Liver (tissue), 9 donors: ENCODE results near the gene LY86. TPM values are rescaled to one million over a fixed set of nuclear protein-coding genes. Genes with fewer than 3 reads are reported as not detected.

ENCODE experiments used
- DNase-seq: peaks from one replicate; pipeline ENCODE4 v3.0.0-alpha.2; 2017; ENCODE audit warnings: low spot score
- H3K27ac ChIP-seq, 2 donors: one replicate each; pipeline ENCODE4 v1.7.0; 2013; ENCODE audit warnings: inconsistent platforms in 2 of 2, low read length in 2 of 2, control low read depth in 1 of 2, low read depth in 1 of 2, mild to moderate bottlenecking in 1 of 2
- H3K27me3 ChIP-seq, 4 donors: one replicate each; pipeline versions ENCODE4 v1.6.1 to v1.7.0; 2013; ENCODE audit warnings: low read length in 3 of 4, inconsistent platforms in 1 of 4, mild to moderate bottlenecking in 1 of 4, moderate library complexity in 1 of 4; ENCODE audit not compliant: control insufficient read depth in 4 of 4, insufficient read depth in 4 of 4
- H3K36me3 ChIP-seq, 4 donors: one replicate each; pipeline versions ENCODE4 v1.6.1 to v1.7.0; 2013; ENCODE audit warnings: low read length in 3 of 4, mild to moderate bottlenecking in 3 of 4, low read depth in 1 of 4, moderate library complexity in 1 of 4; ENCODE audit not compliant: control insufficient read depth in 4 of 4, insufficient read depth in 3 of 4
- H3K4me1 ChIP-seq, 4 donors: one replicate each; pipeline versions ENCODE4 v1.6.1 to v1.7.0; 2013; ENCODE audit warnings: low read length in 3 of 4, mild to moderate bottlenecking in 3 of 4, moderate library complexity in 1 of 4; ENCODE audit not compliant: control insufficient read depth in 4 of 4, insufficient read depth in 4 of 4
- H3K4me3 ChIP-seq, 3 donors: one replicate each; pipeline versions ENCODE4 v1.6.1 to v1.7.0; 2013; ENCODE audit warnings: low read length in 3 of 3, control low read depth in 1 of 3, low read depth in 1 of 3, mild to moderate bottlenecking in 1 of 3
- H3K9ac ChIP-seq, 2 donors: one replicate each; pipeline ENCODE4 v1.7.0; 2013; ENCODE audit warnings: low read length in 2 of 2, mild to moderate bottlenecking in 2 of 2, moderate library complexity in 2 of 2, control low read depth in 1 of 2, low read depth in 1 of 2
- H3K9me3 ChIP-seq, 4 donors: one replicate each; pipeline versions ENCODE4 v1.6.1 to v1.7.0; 2013; ENCODE audit warnings: low read length in 3 of 4; ENCODE audit not compliant: control insufficient read depth in 4 of 4
- EGR1 ChIP-seq, 2 donors: IDR thresholded peaks; 2 replicates each; pipeline ENCODE4 v1.6.1; 2016 to 2018; ENCODE audit warnings: antibody characterized with exemption in 2 of 2, low read depth in 2 of 2
- FOXA1 ChIP-seq: IDR thresholded peaks from 2 replicates; pipeline ENCODE4 v1.6.1; 2016; ENCODE audit warnings: antibody characterized with exemption
- FOXA2 ChIP-seq: IDR thresholded peaks from 2 replicates; pipeline ENCODE4 v1.6.1; 2016; ENCODE audit warnings: antibody characterized with exemption
- GABPA ChIP-seq, 2 donors: IDR thresholded peaks in 1 of 2; conservative IDR thresholded peaks in 1 of 2; 2 replicates each; pipeline ENCODE4 v1.6.1; 2016; ENCODE audit warnings: antibody characterized with exemption in 2 of 2, mild to moderate bottlenecking in 1 of 2, moderate library complexity in 1 of 2
- HNF4A ChIP-seq, 2 donors: conservative IDR thresholded peaks; 2 replicates each; pipeline ENCODE4 v1.6.1; 2016; ENCODE audit warnings: antibody characterized with exemption in 2 of 2, mild to moderate bottlenecking in 2 of 2
- HNF4G ChIP-seq: IDR thresholded peaks from 2 replicates; pipeline ENCODE4 v1.6.1; 2016; ENCODE audit warnings: antibody characterized with exemption
- JUND ChIP-seq, 2 donors: IDR thresholded peaks; 2 replicates each; pipeline ENCODE4 v1.6.1; 2016; ENCODE audit warnings: antibody characterized with exemption in 2 of 2
- NR2F2 ChIP-seq: IDR thresholded peaks from 2 replicates; pipeline ENCODE4 v1.6.1; 2016; ENCODE audit warnings: antibody characterized with exemption
- RAD21 ChIP-seq, 2 donors: IDR thresholded peaks; 2 replicates each; pipeline ENCODE4 v1.6.1; 2016; ENCODE audit warnings: antibody characterized with exemption in 2 of 2, mild to moderate bottlenecking in 2 of 2
- RXRA ChIP-seq, 2 donors: IDR thresholded peaks; 2 replicates each; pipeline ENCODE4 v1.6.1; 2017 to 2018; ENCODE audit warnings: antibody characterized with exemption in 2 of 2, mild to moderate bottlenecking in 1 of 2
- SP1 ChIP-seq: IDR thresholded peaks from 2 replicates; pipeline ENCODE4 v1.6.1; 2018; ENCODE audit warnings: antibody characterized with exemption, mild to moderate bottlenecking
- TAF1 ChIP-seq: conservative IDR thresholded peaks from 2 replicates; pipeline ENCODE4 v1.6.1; 2016; ENCODE audit warnings: antibody characterized with exemption, mild to moderate bottlenecking
- YY1 ChIP-seq: IDR thresholded peaks from 2 replicates; pipeline ENCODE4 v1.6.1; 2016; ENCODE audit warnings: antibody characterized with exemption, mild to moderate bottlenecking
- WGBS: extraction: QIAGEN DNeasy Blood & Tissue Kit; methylation state at CpG from one replicate; pipeline ENCODE4 v1.1.7; 2013; 5-methylcytosine and 5-hydroxymethylcytosine counted together
- polyA plus RNA-seq, 2 donors: library from polyadenylated mRNA; stranded (reverse) in 1 of 2; unstranded in 1 of 2; fragments of 200-250 nt in 1 of 2; fragments of >200 nt in 1 of 2; fragmentation: Nextera tagmentation in 1 of 2; extraction: Ambion mirVana in 1 of 2; gene quantifications; one replicate each; pipeline versions ENCODE4 v1.2.1 to v1.2.3, GENCODE V29; 2013 to 2015
- total RNA-seq, 2 donors: library from RNA; depleted of rRNA; stranded (reverse); fragments of >200 nt; gene quantifications; one replicate each; pipeline ENCODE4 v1.2.3, GENCODE V29; 2014
- TF ChIP-seq, protein P1 (sequence below): IDR thresholded peaks from 2 replicates; pipeline ENCODE4 v1.6.1; 2016; ENCODE audit warnings: antibody characterized with exemption
- TF ChIP-seq, protein P2 (sequence below): IDR thresholded peaks from 2 replicates; pipeline ENCODE4 v1.6.1; 2016; ENCODE audit warnings: antibody characterized with exemption, mild to moderate bottlenecking
- TF ChIP-seq, protein P3 (sequence below): IDR thresholded peaks from 2 replicates; pipeline ENCODE4 v1.6.1; 2016; ENCODE audit warnings: antibody characterized with exemption
- TF ChIP-seq, protein P4 (sequence below): fragments of 150-350 bp; IDR thresholded peaks from 2 replicates; pipeline ENCODE4 v1.5.1; 2017; ENCODE audit warnings: improper control_type of control experiment, low read depth, low read length; ENCODE audit not compliant: missing input control
- TF ChIP-seq, protein P5 (sequence below): IDR thresholded peaks from 2 replicates; pipeline ENCODE4 v1.6.1; 2016; ENCODE audit warnings: antibody characterized with exemption
- donor health status: healthy.
- donor health status: healthy.
- donor health status: healthy.
- donor health status: healthy.
- donor health status: healthy.

Gene LY86
- total and polyA plus RNA-seq, 4 donors = 1.4 to 7.8 (median 3.7) TPM

DNA sequence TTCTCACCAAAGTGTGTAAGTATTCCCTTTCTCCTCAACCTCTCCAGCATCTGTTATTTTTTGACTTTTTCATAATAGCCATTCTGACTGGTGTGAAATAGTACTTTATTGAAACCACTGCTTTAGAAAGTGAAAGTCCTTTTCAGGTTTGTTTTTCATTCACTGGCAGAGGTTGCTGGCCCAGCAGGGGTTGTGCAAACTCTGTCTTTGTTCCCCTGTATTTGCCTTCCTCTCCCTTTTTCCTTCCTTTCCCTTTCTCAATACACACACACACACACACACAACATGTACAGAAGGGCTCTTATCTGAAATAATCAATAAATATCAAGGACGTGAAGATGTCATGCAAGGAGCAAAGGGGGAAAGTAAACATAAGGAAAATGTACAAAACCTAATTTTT is 99.8 kb downstream of the LY86 start:
- 20% methylated on average over 1 of the region's 1 CpG for WGBS
- TF ChIP-seq HNF4A (conservative IDR thresholded peaks at IDR 0.05) = peak; percentile 54 to 73
- peak; percentile 27 to 76 for TF ChIP-seq EGR1 (IDR thresholded peaks at IDR 0.05; ENCODE audit: low read depth in 2 of 2)
- TF ChIP-seq, protein P1, sequence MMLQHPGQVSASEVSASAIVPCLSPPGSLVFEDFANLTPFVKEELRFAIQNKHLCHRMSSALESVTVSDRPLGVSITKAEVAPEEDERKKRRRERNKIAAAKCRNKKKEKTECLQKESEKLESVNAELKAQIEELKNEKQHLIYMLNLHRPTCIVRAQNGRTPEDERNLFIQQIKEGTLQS = peak; percentile 30
- peak; percentile 89 for TF ChIP-seq SP1
- peak in 1 of 2 donors; percentile 72 for TF ChIP-seq JUND (IDR thresholded peaks at IDR 0.05)
- TF ChIP-seq TAF1 = no peak
- peak; percentile 23 for TF ChIP-seq HNF4G
- peak; percentile 39 to 57 for TF ChIP-seq RAD21 (IDR thresholded peaks at IDR 0.05)
- TF ChIP-seq, protein P2, sequence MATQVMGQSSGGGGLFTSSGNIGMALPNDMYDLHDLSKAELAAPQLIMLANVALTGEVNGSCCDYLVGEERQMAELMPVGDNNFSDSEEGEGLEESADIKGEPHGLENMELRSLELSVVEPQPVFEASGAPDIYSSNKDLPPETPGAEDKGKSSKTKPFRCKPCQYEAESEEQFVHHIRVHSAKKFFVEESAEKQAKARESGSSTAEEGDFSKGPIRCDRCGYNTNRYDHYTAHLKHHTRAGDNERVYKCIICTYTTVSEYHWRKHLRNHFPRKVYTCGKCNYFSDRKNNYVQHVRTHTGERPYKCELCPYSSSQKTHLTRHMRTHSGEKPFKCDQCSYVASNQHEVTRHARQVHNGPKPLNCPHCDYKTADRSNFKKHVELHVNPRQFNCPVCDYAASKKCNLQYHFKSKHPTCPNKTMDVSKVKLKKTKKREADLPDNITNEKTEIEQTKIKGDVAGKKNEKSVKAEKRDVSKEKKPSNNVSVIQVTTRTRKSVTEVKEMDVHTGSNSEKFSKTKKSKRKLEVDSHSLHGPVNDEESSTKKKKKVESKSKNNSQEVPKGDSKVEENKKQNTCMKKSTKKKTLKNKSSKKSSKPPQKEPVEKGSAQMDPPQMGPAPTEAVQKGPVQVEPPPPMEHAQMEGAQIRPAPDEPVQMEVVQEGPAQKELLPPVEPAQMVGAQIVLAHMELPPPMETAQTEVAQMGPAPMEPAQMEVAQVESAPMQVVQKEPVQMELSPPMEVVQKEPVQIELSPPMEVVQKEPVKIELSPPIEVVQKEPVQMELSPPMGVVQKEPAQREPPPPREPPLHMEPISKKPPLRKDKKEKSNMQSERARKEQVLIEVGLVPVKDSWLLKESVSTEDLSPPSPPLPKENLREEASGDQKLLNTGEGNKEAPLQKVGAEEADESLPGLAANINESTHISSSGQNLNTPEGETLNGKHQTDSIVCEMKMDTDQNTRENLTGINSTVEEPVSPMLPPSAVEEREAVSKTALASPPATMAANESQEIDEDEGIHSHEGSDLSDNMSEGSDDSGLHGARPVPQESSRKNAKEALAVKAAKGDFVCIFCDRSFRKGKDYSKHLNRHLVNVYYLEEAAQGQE = no peak
- TF ChIP-seq GABPA (IDR thresholded peaks at IDR 0.05 in 1 of 2, conservative IDR thresholded peaks at IDR 0.05 in 1 of 2) = peak; percentile 64 to 70
- TF ChIP-seq, protein P3, sequence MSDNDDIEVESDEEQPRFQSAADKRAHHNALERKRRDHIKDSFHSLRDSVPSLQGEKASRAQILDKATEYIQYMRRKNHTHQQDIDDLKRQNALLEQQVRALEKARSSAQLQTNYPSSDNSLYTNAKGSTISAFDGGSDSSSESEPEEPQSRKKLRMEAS = peak; percentile 91
- TF ChIP-seq YY1 = no peak
- TF ChIP-seq RXRA (IDR thresholded peaks at IDR 0.05) = peak; percentile 71 to 84
- no peak for TF ChIP-seq NR2F2
- TF ChIP-seq, protein P4, sequence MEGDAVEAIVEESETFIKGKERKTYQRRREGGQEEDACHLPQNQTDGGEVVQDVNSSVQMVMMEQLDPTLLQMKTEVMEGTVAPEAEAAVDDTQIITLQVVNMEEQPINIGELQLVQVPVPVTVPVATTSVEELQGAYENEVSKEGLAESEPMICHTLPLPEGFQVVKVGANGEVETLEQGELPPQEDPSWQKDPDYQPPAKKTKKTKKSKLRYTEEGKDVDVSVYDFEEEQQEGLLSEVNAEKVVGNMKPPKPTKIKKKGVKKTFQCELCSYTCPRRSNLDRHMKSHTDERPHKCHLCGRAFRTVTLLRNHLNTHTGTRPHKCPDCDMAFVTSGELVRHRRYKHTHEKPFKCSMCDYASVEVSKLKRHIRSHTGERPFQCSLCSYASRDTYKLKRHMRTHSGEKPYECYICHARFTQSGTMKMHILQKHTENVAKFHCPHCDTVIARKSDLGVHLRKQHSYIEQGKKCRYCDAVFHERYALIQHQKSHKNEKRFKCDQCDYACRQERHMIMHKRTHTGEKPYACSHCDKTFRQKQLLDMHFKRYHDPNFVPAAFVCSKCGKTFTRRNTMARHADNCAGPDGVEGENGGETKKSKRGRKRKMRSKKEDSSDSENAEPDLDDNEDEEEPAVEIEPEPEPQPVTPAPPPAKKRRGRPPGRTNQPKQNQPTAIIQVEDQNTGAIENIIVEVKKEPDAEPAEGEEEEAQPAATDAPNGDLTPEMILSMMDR = no peak
- TF ChIP-seq, protein P5, sequence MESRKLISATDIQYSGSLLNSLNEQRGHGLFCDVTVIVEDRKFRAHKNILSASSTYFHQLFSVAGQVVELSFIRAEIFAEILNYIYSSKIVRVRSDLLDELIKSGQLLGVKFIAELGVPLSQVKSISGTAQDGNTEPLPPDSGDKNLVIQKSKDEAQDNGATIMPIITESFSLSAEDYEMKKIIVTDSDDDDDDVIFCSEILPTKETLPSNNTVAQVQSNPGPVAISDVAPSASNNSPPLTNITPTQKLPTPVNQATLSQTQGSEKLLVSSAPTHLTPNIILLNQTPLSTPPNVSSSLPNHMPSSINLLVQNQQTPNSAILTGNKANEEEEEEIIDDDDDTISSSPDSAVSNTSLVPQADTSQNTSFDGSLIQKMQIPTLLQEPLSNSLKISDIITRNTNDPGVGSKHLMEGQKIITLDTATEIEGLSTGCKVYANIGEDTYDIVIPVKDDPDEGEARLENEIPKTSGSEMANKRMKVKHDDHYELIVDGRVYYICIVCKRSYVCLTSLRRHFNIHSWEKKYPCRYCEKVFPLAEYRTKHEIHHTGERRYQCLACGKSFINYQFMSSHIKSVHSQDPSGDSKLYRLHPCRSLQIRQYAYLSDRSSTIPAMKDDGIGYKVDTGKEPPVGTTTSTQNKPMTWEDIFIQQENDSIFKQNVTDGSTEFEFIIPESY = no peak
- peak; percentile 23 for TF ChIP-seq FOXA1
- peak; percentile 51 for TF ChIP-seq FOXA2
- Histone ChIP-seq H3K4me1 (peaks cover 13 to 57% (median 44%) of the 10 kb centered on the region in 4 donors), H3K9me3 (no peaks in the 10 kb centered on the region), H3K36me3 (no peaks in the 10 kb centered on the region), H3K27me3 (no peaks in the 10 kb centered on the region), H3K27ac (peak overlapping the region; percentile 89 to 94), H3K4me3 (no peak overlapping the region), H3K9ac (no peak overlapping the region)
- no peak for DNase-seq
